Lung (tissue), 12 donors: Measurements from ENCODE around the gene B9D2. TPM values are rescaled to one million over a fixed set of nuclear protein-coding genes. Genes with fewer than 3 reads are reported as not detected.

Experiments
- ATAC-seq: fragments of 200-7000 bp; cut with Tn5 transposase; one replicate; pipeline ENCODE4 v1.9.1; 2020; ENCODE audit warnings: moderate number of reproducible peaks; ENCODE audit not compliant: insufficient read depth, low FRiP score
- DNase-seq, 3 donors: peaks; one replicate each; pipeline ENCODE4 v3.0.0-alpha.2; 2013 to 2017
- H3K27ac ChIP-seq, 2 donors: one replicate each; pipeline ENCODE4 v1.5.1; 2013; ENCODE audit warnings: mild to moderate bottlenecking in 2 of 2, moderate library complexity in 2 of 2, control low read depth in 1 of 2, inconsistent platforms in 1 of 2, low read depth in 1 of 2, low read length in 1 of 2
- H3K27me3 ChIP-seq, 3 donors: one replicate each; pipeline ENCODE4 v1.5.1; 2013; ENCODE audit warnings: low read length in 2 of 3; ENCODE audit not compliant: control insufficient read depth in 3 of 3, insufficient read depth in 3 of 3
- H3K36me3 ChIP-seq, 4 donors: one replicate each; pipeline ENCODE4 v1.5.1; 2013; ENCODE audit warnings: low read length in 4 of 4, mild to moderate bottlenecking in 1 of 4, moderate library complexity in 1 of 4; ENCODE audit not compliant: control insufficient read depth in 4 of 4, insufficient read depth in 4 of 4
- H3K4me1 ChIP-seq, 5 donors: one replicate each; pipeline ENCODE4 v1.5.1; 2013; ENCODE audit warnings: low read length in 5 of 5, mild to moderate bottlenecking in 2 of 5, moderate library complexity in 1 of 5; ENCODE audit not compliant: control insufficient read depth in 5 of 5, insufficient read depth in 5 of 5
- H3K4me3 ChIP-seq: one replicate; pipeline ENCODE4 v1.5.1; 2013; ENCODE audit warnings: mild to moderate bottlenecking, control low read depth, moderate library complexity
- H3K9ac ChIP-seq, 2 donors: one replicate each; pipeline ENCODE4 v1.5.1; 2013; ENCODE audit warnings: low read length in 2 of 2, control low read depth in 1 of 2; ENCODE audit not compliant: insufficient read depth in 1 of 2
- H3K9me3 ChIP-seq, 4 donors: one replicate each; pipeline ENCODE4 v1.5.1; 2013; ENCODE audit warnings: low read length in 3 of 4, mild to moderate bottlenecking in 1 of 4, moderate library complexity in 1 of 4; ENCODE audit not compliant: control insufficient read depth in 4 of 4, insufficient read depth in 3 of 4
- WGBS, 2 donors: extraction: QIAGEN DNeasy Blood & Tissue Kit; methylation state at CpG; one replicate each; pipeline ENCODE4 v1.1.7; 2013; 5-methylcytosine and 5-hydroxymethylcytosine counted together
- polyA plus RNA-seq, 2 donors: library from polyadenylated mRNA; stranded (reverse); fragments of 200-250 nt; gene quantifications; one replicate each; pipeline ENCODE4 v1.2.1, GENCODE V29; 2013
- total RNA-seq, 2 donors: library from RNA; depleted of rRNA in 1 of 2; stranded (reverse); fragments of >200 nt in 1 of 2; gene quantifications; one replicate each; pipeline ENCODE4 v1.2.1, GENCODE V29; 2014 to 2021
- TF ChIP-seq, protein P1 (sequence below): IDR thresholded peaks from 2 replicates; pipeline ENCODE4 v1.5.1; 2012; ENCODE audit warnings: mild to moderate bottlenecking; ENCODE audit errors: control extremely low read depth, extremely low read depth
- donor health status: control.
- donor health status: control.
- donor health status: Bipolar disorder and iron deficiency.
- donor health status: healthy.
- donor health status: DM: yes; HTN: yes; CAD: no.

B9D2 gene
- total and polyA plus RNA-seq, 4 donors: 10.2 to 18.6 (median 14.0) TPM

DNA sequence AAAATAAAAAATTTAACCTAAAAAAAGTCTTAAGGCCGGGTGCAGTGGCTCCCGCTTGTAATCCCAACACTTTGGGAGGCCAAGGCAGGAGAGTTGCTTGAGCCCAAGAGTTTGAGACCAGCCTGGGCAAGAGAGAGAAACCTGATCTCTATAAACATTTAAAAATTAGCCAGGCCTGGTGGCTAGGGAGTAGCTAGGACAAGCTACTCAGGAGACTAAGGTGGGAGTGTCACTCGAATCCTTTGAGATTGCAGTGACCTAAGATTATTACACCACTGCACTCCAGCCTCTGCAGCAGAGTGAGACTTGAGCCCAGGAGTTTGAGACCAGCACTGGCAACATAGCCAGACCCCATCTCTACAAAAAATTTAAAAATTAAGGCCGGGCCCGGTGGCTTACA is 52.9 kb downstream of the B9D2 start:
- Histone ChIP-seq H3K27me3 (no peaks in the 10 kb centered on the region), H3K36me3 (peaks cover 6 to 28% (median 20%) of the 10 kb centered on the region in 4 donors), H3K9ac (peak overlapping the region in 1 of 2 donors; percentile 91), H3K9me3 (no peaks in the 10 kb centered on the region), H3K4me1 (peaks cover 4 to 25% (median 9%) of the 10 kb centered on the region in 5 donors), H3K27ac (no peak overlapping the region), H3K4me3 (no peak overlapping the region)
- WGBS, 2 donors: 59 to 71% methylated on average over 5 of the region's 5 CpGs
- ATAC-seq (no peak), DNase-seq (no peak)
- TF ChIP-seq, protein P1, sequence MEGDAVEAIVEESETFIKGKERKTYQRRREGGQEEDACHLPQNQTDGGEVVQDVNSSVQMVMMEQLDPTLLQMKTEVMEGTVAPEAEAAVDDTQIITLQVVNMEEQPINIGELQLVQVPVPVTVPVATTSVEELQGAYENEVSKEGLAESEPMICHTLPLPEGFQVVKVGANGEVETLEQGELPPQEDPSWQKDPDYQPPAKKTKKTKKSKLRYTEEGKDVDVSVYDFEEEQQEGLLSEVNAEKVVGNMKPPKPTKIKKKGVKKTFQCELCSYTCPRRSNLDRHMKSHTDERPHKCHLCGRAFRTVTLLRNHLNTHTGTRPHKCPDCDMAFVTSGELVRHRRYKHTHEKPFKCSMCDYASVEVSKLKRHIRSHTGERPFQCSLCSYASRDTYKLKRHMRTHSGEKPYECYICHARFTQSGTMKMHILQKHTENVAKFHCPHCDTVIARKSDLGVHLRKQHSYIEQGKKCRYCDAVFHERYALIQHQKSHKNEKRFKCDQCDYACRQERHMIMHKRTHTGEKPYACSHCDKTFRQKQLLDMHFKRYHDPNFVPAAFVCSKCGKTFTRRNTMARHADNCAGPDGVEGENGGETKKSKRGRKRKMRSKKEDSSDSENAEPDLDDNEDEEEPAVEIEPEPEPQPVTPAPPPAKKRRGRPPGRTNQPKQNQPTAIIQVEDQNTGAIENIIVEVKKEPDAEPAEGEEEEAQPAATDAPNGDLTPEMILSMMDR: no peak

DNA sequence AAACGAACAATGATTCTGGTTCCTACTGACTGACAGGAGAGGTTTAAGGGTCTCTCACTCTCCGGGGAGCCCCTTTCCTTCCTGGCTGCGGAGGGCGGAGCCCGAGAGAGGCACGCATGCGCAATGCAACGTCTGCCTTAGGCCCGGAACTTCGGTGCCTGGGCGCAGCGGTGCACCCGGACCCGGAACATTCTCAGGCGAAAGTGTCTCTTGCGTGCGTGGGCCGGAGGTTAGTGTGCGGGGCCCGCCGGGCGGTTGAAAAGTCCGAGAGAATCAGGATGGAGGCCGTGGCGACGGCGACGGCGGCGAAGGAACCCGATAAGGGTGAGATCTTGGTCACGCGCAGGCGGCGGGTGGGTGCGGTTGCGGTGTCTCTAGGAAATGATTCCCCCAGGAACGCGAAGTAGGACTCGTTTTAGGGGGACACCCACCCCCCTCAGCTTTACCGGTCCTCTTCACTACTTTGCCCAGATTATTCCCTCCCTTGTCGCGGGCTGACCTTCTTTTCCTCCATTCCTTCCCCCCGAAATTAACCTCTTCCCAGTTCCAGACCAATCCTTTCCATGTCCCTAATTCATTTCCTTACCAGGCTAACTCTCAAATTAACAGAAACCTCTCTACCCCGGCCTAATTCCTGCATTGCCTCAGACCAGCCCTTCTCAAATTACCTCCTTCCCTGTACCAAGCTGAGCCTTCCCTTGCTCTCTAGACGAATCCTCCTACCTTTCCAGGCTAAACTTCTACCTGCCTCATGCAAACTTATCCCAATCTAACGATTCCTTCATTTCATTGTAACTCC is 53.7 kb downstream of the B9D2 start, which contains the start of gene CCDC97:
Gene CCDC97, plus strand, starts transcription at position 140 of the 799 bp plus-strand sequence. Its CDS starts 139 bp downstream, at position 279.
- Histone ChIP-seq H3K9me3 (no peaks in the 10 kb centered on the region), H3K27me3 (no peaks in the 10 kb centered on the region), H3K4me3 (peak within 1 kb of the TSS; percentile 88), H3K27ac (peak within 1 kb of the TSS; percentile 96 to 97), H3K4me1 (peaks cover 4 to 25% (median 9%) of the 10 kb centered on the region in 5 donors), H3K36me3 (peaks cover 13 to 29% (median 26%) of the 10 kb centered on the region in 4 donors), H3K9ac (peak within 1 kb of the TSS; percentile 71 to 91)
- TF ChIP-seq, protein P1: no peak
- 0% methylated on average over 45 to 47 of the region's 47 CpGs for WGBS, 2 donors
- ATAC-seq (peak; percentile 82), DNase-seq (peak; percentile 91 to 96 (median 95))

DNA sequence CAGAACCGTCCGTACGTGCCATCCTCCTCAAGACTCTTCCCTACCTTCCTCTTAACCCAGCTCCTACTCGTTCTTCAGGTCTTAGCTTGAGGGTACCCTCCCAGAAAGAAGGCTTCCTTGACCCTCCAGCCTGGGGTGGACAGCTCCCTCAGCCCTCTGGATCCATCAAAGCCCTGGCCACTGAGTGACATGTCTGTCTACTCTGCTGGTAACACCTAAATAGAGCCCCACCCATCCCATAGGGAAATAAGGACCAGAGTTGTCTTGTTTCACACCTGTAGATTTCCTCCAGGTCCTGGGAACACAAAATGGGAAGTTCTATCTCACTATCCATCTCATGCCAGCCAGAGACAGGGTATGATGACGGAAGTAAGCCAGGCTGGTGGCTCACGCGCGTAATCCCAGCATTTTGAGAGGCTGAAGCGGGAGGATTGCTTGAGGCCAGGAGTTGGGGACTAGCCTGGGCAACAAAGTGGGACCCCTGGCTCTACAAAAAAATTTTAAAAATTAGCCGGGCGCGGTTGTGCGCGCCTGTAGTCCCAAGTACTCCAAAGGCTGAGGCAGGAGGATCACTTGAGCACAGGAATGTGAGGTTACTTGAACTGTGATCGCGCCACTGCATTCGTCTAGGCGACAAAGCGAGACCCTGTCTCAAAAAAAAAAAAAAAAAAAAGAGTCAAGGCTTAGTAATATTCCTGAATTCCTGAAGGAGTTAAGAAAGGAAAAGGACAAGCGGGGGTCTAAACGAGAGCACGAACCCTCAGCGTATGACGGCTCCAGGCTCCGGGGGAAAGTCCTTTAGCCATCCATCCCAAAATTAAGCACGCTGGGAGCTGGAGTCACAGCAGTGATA is 54.5 kb downstream of the B9D2 start:
- TF ChIP-seq, protein P1: no peak
- Histone ChIP-seq H3K4me3 (peak overlapping the region; percentile 88), H3K9ac (peak overlapping the region; percentile 71 to 91), H3K36me3 (peaks cover 17 to 38% (median 31%) of the 10 kb centered on the region in 4 donors), H3K27ac (peak overlapping the region; percentile 96 to 97), H3K27me3 (no peaks in the 10 kb centered on the region), H3K9me3 (no peaks in the 10 kb centered on the region), H3K4me1 (peaks cover 4 to 25% (median 9%) of the 10 kb centered on the region in 5 donors)
- WGBS, 2 donors: 4 to 7% methylated on average over 26 of the region's 26 CpGs
- ATAC-seq: no peak
- DNase-seq: peak in 1 of 3 donors; percentile 39
